Lung (tissue), 12 donors: ENCODE data around the gene DLX5. TPM values are rescaled to one million over a fixed set of nuclear protein-coding genes. Genes with fewer than 3 reads are reported as not detected.
A peak's percentile ranks its signal among the peaks of the same experiment; 100 is the strongest.

ENCODE experiments used
- ATAC-seq: fragments of 200-7000 bp; cut with Tn5 transposase; one replicate; pipeline ENCODE4 v1.9.1; 2020; ENCODE audit warnings: moderate number of reproducible peaks; ENCODE audit not compliant: insufficient read depth, low FRiP score
- DNase-seq, 3 donors: peaks; one replicate each; pipeline ENCODE4 v3.0.0-alpha.2; 2013 to 2017
- H3K27ac ChIP-seq, 2 donors: one replicate each; pipeline ENCODE4 v1.5.1; 2013; ENCODE audit warnings: mild to moderate bottlenecking in 2 of 2, moderate library complexity in 2 of 2, control low read depth in 1 of 2, inconsistent platforms in 1 of 2, low read depth in 1 of 2, low read length in 1 of 2
- H3K27me3 ChIP-seq, 3 donors: one replicate each; pipeline ENCODE4 v1.5.1; 2013; ENCODE audit warnings: low read length in 2 of 3; ENCODE audit not compliant: control insufficient read depth in 3 of 3, insufficient read depth in 3 of 3
- H3K36me3 ChIP-seq, 4 donors: one replicate each; pipeline ENCODE4 v1.5.1; 2013; ENCODE audit warnings: low read length in 4 of 4, mild to moderate bottlenecking in 1 of 4, moderate library complexity in 1 of 4; ENCODE audit not compliant: control insufficient read depth in 4 of 4, insufficient read depth in 4 of 4
- H3K4me1 ChIP-seq, 5 donors: one replicate each; pipeline ENCODE4 v1.5.1; 2013; ENCODE audit warnings: low read length in 5 of 5, mild to moderate bottlenecking in 2 of 5, moderate library complexity in 1 of 5; ENCODE audit not compliant: control insufficient read depth in 5 of 5, insufficient read depth in 5 of 5
- H3K4me3 ChIP-seq: one replicate; pipeline ENCODE4 v1.5.1; 2013; ENCODE audit warnings: mild to moderate bottlenecking, control low read depth, moderate library complexity
- H3K9ac ChIP-seq, 2 donors: one replicate each; pipeline ENCODE4 v1.5.1; 2013; ENCODE audit warnings: low read length in 2 of 2, control low read depth in 1 of 2; ENCODE audit not compliant: insufficient read depth in 1 of 2
- H3K9me3 ChIP-seq, 4 donors: one replicate each; pipeline ENCODE4 v1.5.1; 2013; ENCODE audit warnings: low read length in 3 of 4, mild to moderate bottlenecking in 1 of 4, moderate library complexity in 1 of 4; ENCODE audit not compliant: control insufficient read depth in 4 of 4, insufficient read depth in 3 of 4
- WGBS, 2 donors: extraction: QIAGEN DNeasy Blood & Tissue Kit; methylation state at CpG; one replicate each; pipeline ENCODE4 v1.1.7; 2013; 5-methylcytosine and 5-hydroxymethylcytosine counted together
- polyA plus RNA-seq, 2 donors: library from polyadenylated mRNA; stranded (reverse); fragments of 200-250 nt; gene quantifications; one replicate each; pipeline ENCODE4 v1.2.1, GENCODE V29; 2013
- total RNA-seq, 2 donors: library from RNA; depleted of rRNA in 1 of 2; stranded (reverse); fragments of >200 nt in 1 of 2; gene quantifications; one replicate each; pipeline ENCODE4 v1.2.1, GENCODE V29; 2014 to 2021
- TF ChIP-seq, protein P1 (sequence below): IDR thresholded peaks from 2 replicates; pipeline ENCODE4 v1.5.1; 2012; ENCODE audit warnings: mild to moderate bottlenecking; ENCODE audit errors: control extremely low read depth, extremely low read depth
- donor health status: control.
- donor health status: control.
- donor health status: Bipolar disorder and iron deficiency.
- donor health status: healthy.
- donor health status: DM: yes; HTN: yes; CAD: no.

Gene DLX5
- total and polyA plus RNA-seq, 4 donors = 0.18 to 1.1 (median 0.22) TPM; not detected in 1

GRCh38 chr7:97016381-97017191, 8.0 kb downstream of the DLX5 start:
- DNase-seq (peak in 2 of 3 donors; percentile 45 to 49), ATAC-seq (no peak)
- peaks cover 0 to 20% (median 7%) of the 10 kb centered on the region in 5 donors for H3K4me1 ChIP-seq
- peaks cover 0 to 16% (median 1%) of the 10 kb centered on the region in 4 donors for H3K36me3 ChIP-seq
- peaks cover 0 to 18% (median 0%) of the 10 kb centered on the region in 4 donors for H3K9me3 ChIP-seq
- H3K9ac ChIP-seq = no peak overlapping the region
- 5 to 6% methylated on average over 52 to 55 of the region's 55 CpGs for WGBS, 2 donors
- no peak overlapping the region for H3K4me3 ChIP-seq
- TF ChIP-seq, protein P1, sequence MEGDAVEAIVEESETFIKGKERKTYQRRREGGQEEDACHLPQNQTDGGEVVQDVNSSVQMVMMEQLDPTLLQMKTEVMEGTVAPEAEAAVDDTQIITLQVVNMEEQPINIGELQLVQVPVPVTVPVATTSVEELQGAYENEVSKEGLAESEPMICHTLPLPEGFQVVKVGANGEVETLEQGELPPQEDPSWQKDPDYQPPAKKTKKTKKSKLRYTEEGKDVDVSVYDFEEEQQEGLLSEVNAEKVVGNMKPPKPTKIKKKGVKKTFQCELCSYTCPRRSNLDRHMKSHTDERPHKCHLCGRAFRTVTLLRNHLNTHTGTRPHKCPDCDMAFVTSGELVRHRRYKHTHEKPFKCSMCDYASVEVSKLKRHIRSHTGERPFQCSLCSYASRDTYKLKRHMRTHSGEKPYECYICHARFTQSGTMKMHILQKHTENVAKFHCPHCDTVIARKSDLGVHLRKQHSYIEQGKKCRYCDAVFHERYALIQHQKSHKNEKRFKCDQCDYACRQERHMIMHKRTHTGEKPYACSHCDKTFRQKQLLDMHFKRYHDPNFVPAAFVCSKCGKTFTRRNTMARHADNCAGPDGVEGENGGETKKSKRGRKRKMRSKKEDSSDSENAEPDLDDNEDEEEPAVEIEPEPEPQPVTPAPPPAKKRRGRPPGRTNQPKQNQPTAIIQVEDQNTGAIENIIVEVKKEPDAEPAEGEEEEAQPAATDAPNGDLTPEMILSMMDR = no peak
- peaks cover 16 to 96% (median 87%) of the 10 kb centered on the region in 3 donors for H3K27me3 ChIP-seq
- H3K27ac ChIP-seq = no peak overlapping the region

GRCh38 chr7:97015756-97016380, 8.8 kb downstream of the DLX5 start:
- 6 to 8% methylated on average over 12 of the region's 12 CpGs for WGBS, 2 donors
- peaks cover 16 to 97% (median 91%) of the 10 kb centered on the region in 3 donors for H3K27me3 ChIP-seq
- TF ChIP-seq, protein P1 = no peak
- H3K4me1 ChIP-seq = peaks cover 0 to 20% (median 5%) of the 10 kb centered on the region in 5 donors
- ATAC-seq (no peak), DNase-seq (peak in 1 of 3 donors; percentile 23)
- peaks cover 0 to 17% (median 0%) of the 10 kb centered on the region in 4 donors for H3K9me3 ChIP-seq
- no peak overlapping the region for H3K9ac ChIP-seq
- H3K27ac ChIP-seq = no peak overlapping the region
- H3K36me3 ChIP-seq = peaks cover 0 to 13% (median 1%) of the 10 kb centered on the region in 4 donors
- H3K4me3 ChIP-seq = no peak overlapping the region

DNA sequence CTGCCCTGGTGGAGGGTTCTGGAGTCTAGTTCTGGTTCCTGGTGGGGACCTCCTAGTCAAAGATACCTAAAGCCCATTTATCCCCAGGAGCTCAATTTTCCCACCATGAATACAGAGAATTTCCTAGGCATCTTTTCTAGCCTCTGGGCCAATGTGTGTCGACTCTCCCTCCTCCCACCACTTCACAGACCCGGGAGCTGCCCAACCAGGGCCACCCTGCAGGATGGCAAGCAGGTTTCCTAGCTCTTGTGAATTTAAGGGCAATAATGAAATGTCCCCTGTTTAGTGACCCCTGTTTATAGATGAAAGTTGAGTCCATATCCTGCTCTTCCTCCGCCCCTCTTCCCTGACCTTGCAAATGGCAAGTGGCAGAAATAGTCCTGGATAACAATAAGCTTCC, 9.4 kb downstream of the DLX5 start:
- H3K27ac ChIP-seq = no peak overlapping the region
- peaks cover 0 to 14% (median 0%) of the 10 kb centered on the region in 4 donors for H3K9me3 ChIP-seq
- ATAC-seq (no peak), DNase-seq (peak in 1 of 3 donors; percentile 0)
- peaks cover 16 to 97% (median 91%) of the 10 kb centered on the region in 3 donors for H3K27me3 ChIP-seq
- peaks cover 0 to 12% (median 1%) of the 10 kb centered on the region in 4 donors for H3K36me3 ChIP-seq
- TF ChIP-seq, protein P1 = no peak
- H3K4me1 ChIP-seq = peaks cover 0 to 20% (median 0%) of the 10 kb centered on the region in 5 donors
- 14 to 24% methylated on average over 3 of the region's 3 CpGs for WGBS, 2 donors
- H3K9ac ChIP-seq = no peak overlapping the region
- no peak overlapping the region for H3K4me3 ChIP-seq
